HG02571 (cell line): Measurements from ENCODE around the gene TSPAN5.

Experiments used
- ATAC-seq: cut with Tn5 transposase; IDR thresholded peaks from one replicate; pipeline ENCODE4 v1.9.1; 2021; ENCODE audit warnings: mild to moderate bottlenecking, moderate library complexity; ENCODE audit not compliant: unreplicated experiment

Gene TSPAN5

GRCh38 chr4:98522062-98522461 is 136.3 kb downstream of the TSPAN5 start:
- no peak for ATAC-seq

GRCh38 chr4:98521486-98521885 is 136.9 kb downstream of the TSPAN5 start:
- no peak for ATAC-seq

GRCh38 chr4:98519268-98519977 is 139.0 kb downstream of the TSPAN5 start:
- no peak for ATAC-seq

DNA sequence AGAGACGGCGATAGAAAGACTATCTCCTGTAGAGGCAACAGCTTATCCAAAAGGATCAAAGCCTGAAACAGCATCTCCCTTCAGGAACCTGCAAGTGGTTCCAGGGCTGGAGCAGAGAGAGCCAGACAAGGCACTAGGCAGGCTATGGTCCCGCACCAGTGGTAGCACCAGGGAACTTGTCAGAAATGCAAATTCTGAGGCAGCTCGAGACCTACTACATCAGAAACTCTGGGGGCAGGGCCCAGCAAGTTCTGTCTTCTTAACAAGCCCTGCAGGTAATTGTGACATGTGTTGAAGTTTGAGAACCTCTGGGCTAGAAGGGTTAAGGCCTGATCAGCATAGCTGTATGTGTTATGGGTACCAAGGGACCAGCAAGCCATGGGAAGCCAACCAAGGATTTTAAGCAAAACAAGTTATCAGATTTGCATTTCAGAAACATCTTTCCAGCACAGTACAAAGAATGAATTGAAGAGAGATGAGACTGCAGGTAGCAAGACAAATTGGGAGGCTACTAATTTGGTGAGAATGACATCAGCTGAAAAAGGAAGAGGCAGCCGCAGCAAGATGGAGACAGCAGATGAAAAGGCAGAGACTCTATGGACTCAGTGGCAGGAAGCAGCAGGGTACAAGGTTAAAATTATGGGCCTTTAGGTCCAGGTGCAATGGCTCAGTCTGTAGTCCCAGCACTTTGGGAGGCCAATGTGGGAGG is 139.7 kb downstream of the TSPAN5 start:
- peak; percentile 98 for ATAC-seq

- no peak for ATAC-seq
Observed at GRCh38 chr4:98517218-98518021, 141.0 kb downstream of the TSPAN5 start.

DNA sequence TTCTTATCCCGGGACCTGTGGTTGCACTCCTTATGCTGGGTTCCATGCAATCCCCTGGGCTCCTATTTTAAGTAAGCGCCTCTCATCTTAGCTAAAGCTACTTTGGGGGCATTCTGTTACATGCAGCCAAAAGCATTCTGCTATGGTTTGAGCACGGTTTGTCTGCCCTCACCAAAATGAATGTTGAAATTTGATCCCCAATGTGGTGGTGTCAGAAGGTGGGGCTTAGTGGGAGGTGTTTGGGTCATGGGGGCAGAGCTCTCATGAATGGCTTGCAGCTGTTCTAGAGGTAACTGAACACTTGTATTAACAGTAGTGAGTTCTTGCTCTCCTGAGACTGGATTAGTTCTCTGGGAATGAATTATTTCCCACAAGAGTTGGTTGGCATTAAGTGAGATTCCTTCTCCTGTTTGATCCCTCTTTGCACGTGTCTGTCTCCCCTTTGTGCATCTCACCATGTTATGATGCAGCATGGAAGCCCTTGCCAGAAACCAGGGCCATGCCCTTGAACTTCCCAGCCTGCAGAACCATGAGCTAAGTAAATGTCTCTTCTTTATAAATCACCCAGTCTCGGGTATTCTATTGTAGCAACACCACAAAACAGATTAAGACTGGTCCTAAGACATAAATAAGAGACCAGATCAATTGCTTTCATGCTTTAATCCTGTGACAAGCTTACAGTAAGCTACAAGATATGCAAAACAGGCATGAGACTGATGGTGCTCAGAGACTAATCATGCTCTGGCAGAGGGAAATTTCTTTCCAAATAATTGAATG is 141.8 kb downstream of the TSPAN5 start:
- no peak for ATAC-seq

GRCh38 chr4:98516042-98516440 is 142.4 kb downstream of the TSPAN5 start:
- no peak for ATAC-seq

DNA sequence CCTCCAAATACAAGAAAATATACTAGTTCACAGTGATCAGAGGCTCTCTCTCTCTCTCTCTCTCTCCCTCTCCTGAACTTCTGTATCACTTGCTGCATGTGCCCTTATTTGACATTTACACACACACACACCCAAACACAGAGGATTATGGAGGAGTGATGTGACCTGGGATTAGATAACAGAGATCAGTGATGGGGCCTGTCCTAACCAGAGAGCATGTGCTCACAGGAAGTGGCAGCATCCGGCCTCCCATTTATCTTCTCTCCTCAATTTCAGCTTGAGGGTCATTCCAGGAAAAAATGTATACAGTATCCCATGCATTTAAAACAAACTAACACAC is 143.0 kb downstream of the TSPAN5 start:
- no peak for ATAC-seq

- no peak for ATAC-seq
Observed at GRCh38 chr4:98514741-98515469, 143.5 kb downstream of the TSPAN5 start.

DNA sequence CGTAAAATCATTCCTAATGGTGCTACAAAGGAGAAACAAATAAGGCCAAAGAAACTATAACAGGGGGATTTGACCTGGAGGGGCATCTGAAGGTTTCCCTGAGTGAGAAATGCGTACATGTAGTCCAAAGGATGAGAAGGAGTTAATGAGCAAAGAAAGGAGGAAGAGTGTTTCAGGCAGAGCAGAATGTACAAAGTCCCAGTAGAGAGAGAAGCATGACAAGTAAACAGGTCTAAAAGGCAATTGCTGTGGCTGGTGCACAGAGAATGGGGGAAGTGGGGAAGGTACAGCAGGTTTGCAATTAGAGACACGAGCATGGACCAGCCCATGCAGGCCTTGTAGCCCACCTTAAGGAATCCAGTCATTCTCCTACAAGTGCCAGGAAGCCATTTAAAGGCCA is 145.5 kb downstream of the TSPAN5 start:
- no peak for ATAC-seq

DNA sequence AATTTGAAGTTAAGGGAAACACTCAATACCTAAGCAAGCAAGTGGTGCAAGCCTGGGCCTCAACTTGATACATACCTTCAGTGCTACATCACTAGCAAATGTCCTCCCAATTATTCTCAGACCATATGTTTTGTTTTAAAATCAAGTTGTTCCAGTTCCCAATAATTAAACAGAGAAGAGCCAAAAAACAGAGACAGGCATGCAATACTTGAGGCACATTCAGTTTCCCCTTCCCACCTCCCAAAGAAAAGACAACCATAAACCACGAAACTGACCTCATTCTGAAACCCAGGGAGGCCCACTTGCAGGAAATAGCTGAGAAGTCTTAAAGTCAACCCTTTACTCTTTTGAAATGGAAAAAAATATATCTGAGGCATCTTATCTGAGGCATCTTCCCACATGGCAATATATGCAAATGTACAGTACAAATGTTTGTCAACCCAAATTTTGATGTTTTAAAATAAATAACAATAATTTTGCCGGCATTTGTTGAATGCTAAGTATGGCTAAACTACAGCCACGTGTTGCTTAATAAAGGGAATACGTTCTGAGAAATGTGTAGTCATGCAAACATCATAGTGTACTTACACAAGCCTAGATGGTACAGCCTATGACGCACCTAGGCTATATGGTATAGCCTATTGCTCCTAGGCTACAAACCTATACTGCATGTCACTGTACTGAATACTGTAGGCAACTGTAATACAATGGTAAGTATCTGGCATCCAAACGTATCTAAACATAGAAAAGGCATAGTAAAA is 147.5 kb downstream of the TSPAN5 start:
- no peak for ATAC-seq

GRCh38 chr4:98510340-98510739 is 148.1 kb downstream of the TSPAN5 start:
- no peak for ATAC-seq

DNA sequence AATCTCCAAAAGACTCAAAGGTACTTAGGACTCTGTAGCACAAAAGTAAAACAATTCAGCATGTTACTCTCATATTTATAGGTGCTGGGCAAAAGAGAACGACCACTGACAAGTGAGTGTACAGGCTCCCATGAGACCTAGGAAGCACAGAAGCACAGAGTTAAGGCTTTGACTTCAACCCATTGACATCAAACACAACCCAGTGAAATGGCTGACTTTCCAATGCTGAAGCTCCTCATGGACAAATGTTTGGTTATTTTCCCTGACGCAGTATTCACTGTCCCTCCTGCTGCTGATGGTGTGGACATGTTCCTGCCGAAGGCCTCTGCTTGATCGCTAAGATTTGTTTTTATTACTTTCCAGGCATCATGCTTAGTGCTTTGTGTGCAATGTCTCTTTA is 148.7 kb downstream of the TSPAN5 start:
- ATAC-seq = no peak

- no peak for ATAC-seq
Observed at GRCh38 chr4:98508829-98509598, 149.4 kb downstream of the TSPAN5 start.

GRCh38 chr4:98508248-98508647 is 150.2 kb downstream of the TSPAN5 start:
- ATAC-seq = no peak

GRCh38 chr4:98507299-98507698 is 151.1 kb downstream of the TSPAN5 start:
- no peak for ATAC-seq

DNA sequence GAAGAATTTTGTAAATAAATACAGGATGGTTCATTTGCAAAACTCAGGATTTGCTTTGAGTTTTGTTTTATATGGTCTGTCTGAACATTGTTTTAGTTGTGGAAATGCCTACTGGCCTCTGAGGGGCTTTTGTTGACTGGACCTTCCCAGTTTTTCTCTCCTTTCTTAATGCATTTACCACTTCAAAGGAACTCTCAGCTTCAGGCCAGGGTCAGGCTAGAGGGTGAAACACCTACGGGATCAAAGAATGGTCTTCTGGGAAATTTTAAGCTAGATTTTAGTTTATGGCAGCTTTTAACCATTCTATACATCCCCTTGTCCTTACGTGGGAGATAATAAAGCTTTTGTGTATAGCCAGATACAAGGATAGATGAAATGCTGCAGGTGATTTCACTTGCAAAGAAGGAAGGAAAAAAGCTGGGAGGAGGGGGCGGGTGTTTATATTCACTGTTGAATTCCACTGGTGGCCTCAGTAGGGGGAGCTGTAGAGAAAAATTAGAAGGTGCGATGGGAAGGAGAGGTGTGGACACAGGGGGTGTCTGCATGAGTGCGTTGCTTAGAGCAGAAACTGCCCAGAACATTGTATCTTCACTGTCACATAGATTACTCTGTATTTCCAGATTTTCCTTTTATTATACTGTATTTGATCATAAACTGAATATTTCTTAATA is 151.8 kb downstream of the TSPAN5 start:
- ATAC-seq = no peak

DNA sequence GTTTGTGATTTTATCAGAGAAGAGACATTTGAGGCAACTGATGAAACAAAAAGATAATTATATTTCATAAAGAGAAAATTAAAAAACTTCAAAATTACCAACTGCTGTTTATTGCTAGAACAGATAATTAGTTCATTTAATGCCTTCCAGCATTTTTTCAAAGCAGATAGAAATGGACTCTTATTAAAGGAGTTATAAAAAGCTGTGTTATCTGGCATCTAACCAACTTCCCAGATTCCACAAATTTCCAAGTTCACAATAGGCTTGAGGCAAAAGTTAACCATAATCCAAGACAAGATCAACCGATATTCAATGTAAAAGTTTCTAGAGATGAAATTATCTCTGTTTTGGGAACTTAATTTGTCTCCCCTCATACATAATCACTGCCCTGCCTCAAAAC is 152.4 kb downstream of the TSPAN5 start:
- ATAC-seq = no peak
